ENCODE data around the gene PDCD6IP.

Gene PDCD6IP

DNA sequence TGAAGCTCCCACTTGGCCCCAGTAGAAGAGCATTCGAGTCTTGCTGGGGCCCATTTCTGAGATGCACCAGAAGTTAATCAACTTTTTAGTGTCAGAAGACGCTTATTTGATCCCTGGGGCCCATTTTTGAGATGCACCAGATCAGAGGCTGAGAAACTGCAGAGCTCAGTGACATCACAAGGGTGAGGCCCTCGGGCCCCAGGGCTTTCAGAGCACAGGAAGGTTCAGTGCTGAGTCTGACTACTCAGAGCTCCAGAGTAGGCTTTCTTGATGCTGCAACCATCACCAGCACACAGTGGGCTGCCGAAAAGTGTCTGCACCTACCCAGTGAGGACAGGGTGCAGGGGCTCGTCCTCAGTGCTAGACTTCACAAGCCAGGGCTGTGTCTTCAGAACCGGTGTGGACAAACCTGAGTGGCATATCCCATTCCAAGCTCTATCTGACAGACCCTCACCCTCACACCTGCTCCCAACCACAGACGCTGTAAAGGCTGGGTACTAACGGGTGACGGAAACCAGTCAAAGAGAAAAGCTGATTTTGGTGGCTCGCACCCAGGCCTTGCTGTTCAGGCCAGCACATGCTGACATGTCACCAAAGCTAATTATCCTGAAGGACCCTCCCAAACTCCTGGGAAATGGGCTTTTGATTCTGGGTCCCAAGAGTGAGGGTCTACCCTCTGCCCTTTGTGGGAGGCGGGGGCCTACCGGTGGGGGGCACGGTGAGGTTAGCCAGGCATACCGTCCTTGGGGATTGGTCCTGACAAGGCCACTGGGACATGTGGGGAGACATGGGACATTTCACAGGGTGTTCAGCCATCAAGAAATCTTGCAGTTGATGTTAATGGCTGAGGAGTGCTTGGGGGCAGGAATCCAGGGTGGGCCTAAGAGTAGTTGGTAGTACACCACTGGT is 83.0 kb downstream of the PDCD6IP start:
- H3K4me3 ChIP-seq (ENCODE audit: low read depth, low read length) = no peak overlapping the region
- no peak for DNase-seq (ENCODE audit: low read depth)
- in situ Hi-C loops (cut with HindIII; ENCODE audit: low sequenced_read_pairs) = no loop called here
- TF ChIP-seq, protein P1, sequence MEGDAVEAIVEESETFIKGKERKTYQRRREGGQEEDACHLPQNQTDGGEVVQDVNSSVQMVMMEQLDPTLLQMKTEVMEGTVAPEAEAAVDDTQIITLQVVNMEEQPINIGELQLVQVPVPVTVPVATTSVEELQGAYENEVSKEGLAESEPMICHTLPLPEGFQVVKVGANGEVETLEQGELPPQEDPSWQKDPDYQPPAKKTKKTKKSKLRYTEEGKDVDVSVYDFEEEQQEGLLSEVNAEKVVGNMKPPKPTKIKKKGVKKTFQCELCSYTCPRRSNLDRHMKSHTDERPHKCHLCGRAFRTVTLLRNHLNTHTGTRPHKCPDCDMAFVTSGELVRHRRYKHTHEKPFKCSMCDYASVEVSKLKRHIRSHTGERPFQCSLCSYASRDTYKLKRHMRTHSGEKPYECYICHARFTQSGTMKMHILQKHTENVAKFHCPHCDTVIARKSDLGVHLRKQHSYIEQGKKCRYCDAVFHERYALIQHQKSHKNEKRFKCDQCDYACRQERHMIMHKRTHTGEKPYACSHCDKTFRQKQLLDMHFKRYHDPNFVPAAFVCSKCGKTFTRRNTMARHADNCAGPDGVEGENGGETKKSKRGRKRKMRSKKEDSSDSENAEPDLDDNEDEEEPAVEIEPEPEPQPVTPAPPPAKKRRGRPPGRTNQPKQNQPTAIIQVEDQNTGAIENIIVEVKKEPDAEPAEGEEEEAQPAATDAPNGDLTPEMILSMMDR (IDR thresholded peaks at IDR 0.05; ENCODE audit: low read depth, low read length, missing control alignments) = no peak

- TF ChIP-seq, protein P1 (IDR thresholded peaks at IDR 0.05; ENCODE audit: low read depth, low read length, missing control alignments) = no peak
- in situ Hi-C loops (cut with HindIII; ENCODE audit: low sequenced_read_pairs) = no loop called here
- no peak for DNase-seq (ENCODE audit: low read depth)
- no peak overlapping the region for H3K4me3 ChIP-seq (ENCODE audit: low read depth, low read length)
These were observed 83.9 kb downstream of the PDCD6IP start for GRCh38 chr3:33882296-33882695.

GRCh38 chr3:33883538-33883950 is 85.1 kb downstream of the PDCD6IP start:
- in situ Hi-C loops (cut with HindIII; ENCODE audit: low sequenced_read_pairs) = no loop called here
- TF ChIP-seq, protein P1 (IDR thresholded peaks at IDR 0.05; ENCODE audit: low read depth, low read length, missing control alignments) = peak; percentile 61
- no peak overlapping the region for H3K4me3 ChIP-seq (ENCODE audit: low read depth, low read length)
- peak; percentile 26 for DNase-seq (ENCODE audit: low read depth)

GRCh38 chr3:33883951-33884561 is 85.6 kb downstream of the PDCD6IP start:
- in situ Hi-C loops (cut with HindIII; ENCODE audit: low sequenced_read_pairs) = no loop called here
- TF ChIP-seq, protein P1 (IDR thresholded peaks at IDR 0.05; ENCODE audit: low read depth, low read length, missing control alignments) = peak; percentile 2
- no peak overlapping the region for H3K4me3 ChIP-seq (ENCODE audit: low read depth, low read length)
- no peak for DNase-seq (ENCODE audit: low read depth)

- no peak overlapping the region for H3K4me3 ChIP-seq (ENCODE audit: low read depth, low read length)
- no peak for DNase-seq (ENCODE audit: low read depth)
These were observed 86.3 kb downstream of the PDCD6IP start for GRCh38 chr3:33884701-33885100.

DNA sequence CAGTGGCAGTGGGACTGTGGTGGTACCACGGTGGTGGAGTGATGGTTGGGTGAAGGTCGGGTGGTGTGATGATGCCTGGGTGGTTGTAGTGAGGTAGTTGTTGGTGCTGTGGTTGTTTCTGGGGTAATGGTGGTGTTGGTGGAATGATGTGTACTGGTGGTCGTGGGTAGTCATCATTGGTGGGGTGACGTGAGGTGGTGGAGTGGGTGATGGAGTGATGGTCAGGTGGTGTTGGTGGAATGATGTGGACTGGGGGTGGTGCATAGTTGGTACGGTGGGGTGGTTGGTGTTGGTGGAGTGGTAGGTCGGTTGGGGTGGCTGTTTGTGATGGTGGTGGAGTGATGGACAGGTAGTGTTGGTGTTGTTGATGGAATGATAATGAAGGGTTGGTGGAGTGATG is 87.1 kb downstream of the PDCD6IP start:
- TF ChIP-seq, protein P1 (IDR thresholded peaks at IDR 0.05; ENCODE audit: low read depth, low read length, missing control alignments) = no peak
- in situ Hi-C loops (cut with HindIII; ENCODE audit: low sequenced_read_pairs) = no loop called here
- no peak overlapping the region for H3K4me3 ChIP-seq (ENCODE audit: low read depth, low read length)
- DNase-seq (ENCODE audit: low read depth) = no peak

More at GRCh38 chr3:33884701-33885100, 86.3 kb downstream of the PDCD6IP start:
- in situ Hi-C loops (cut with HindIII; ENCODE audit: low sequenced_read_pairs) = no loop called here
- TF ChIP-seq, protein P1 (IDR thresholded peaks at IDR 0.05; ENCODE audit: low read depth, low read length, missing control alignments) = no peak
